Nephron (organoid): ENCODE measurements around the gene CNNM1.

Experiments used
- H3K27ac Mint-ChIP-seq, 3 experiments: 2 replicates each; pipeline ENCODE4 v1.8.0; 2020; ENCODE audit warnings: mixed read lengths in 3 of 3, mild to moderate bottlenecking in 2 of 3, moderate library complexity in 1 of 3
- H3K27me3 Mint-ChIP-seq: 2 replicates; pipeline ENCODE4 v1.8.0; 2021; ENCODE audit warnings: low read depth, mild to moderate bottlenecking, moderate library complexity, mixed read lengths
- H3K36me3 Mint-ChIP-seq: 2 replicates; pipeline ENCODE4 v1.8.0; 2020; ENCODE audit warnings: low read depth, mixed read lengths
- H3K4me1 Mint-ChIP-seq: 2 replicates; pipeline ENCODE4 v1.8.0; 2020; ENCODE audit warnings: mixed read lengths
- H3K4me3 Mint-ChIP-seq, 3 experiments: 2 replicates each; pipeline ENCODE4 v1.8.0; 2020; ENCODE audit warnings: mild to moderate bottlenecking in 3 of 3, mixed read lengths in 3 of 3, moderate library complexity in 2 of 3
- H3K9me3 Mint-ChIP-seq: 2 replicates; pipeline ENCODE4 v1.8.0; 2020; ENCODE audit warnings: mixed read lengths
- CTCF ChIP-seq, 3 experiments: fragments of 200-600 bp; sonication (generic); IDR thresholded peaks; one replicate each; pipeline ENCODE4 v1.5.0; 2021; ENCODE audit warnings: antibody characterized with exemption in 3 of 3; ENCODE audit not compliant: unreplicated experiment in 3 of 3

The CNNM1 gene

GRCh38 chr10:99374526-99374925, 45.4 kb downstream of the CNNM1 start:
- Mint-ChIP-seq H3K27ac (no peak overlapping the region), H3K27me3 (peaks cover 20% of the 10 kb centered on the region), H3K4me3 (no peak overlapping the region), H3K36me3 (peaks cover 4% of the 10 kb centered on the region), H3K4me1 (no peaks in the 10 kb centered on the region), H3K9me3 (no peaks in the 10 kb centered on the region)
- TF ChIP-seq CTCF (IDR thresholded peaks at IDR 0.05; ENCODE audit: unreplicated experiment in 3 of 3) = no peak

- no peak for TF ChIP-seq CTCF (IDR thresholded peaks at IDR 0.05; ENCODE audit: unreplicated experiment in 3 of 3)
- H3K36me3 Mint-ChIP-seq = peaks cover 4% of the 10 kb centered on the region
- H3K27me3 Mint-ChIP-seq = peaks cover 18% of the 10 kb centered on the region
- no peak overlapping the region for H3K4me3 Mint-ChIP-seq
- no peak overlapping the region for H3K27ac Mint-ChIP-seq
- no peaks in the 10 kb centered on the region for H3K4me1 Mint-ChIP-seq
- no peaks in the 10 kb centered on the region for H3K9me3 Mint-ChIP-seq
Measured at GRCh38 chr10:99374972-99375371, 45.8 kb downstream of the CNNM1 start.

GRCh38 chr10:99375426-99375825, 46.3 kb downstream of the CNNM1 start:
- Mint-ChIP-seq H3K27me3 (peaks cover 18% of the 10 kb centered on the region), H3K36me3 (peaks cover 4% of the 10 kb centered on the region), H3K27ac (no peak overlapping the region), H3K4me3 (no peak overlapping the region), H3K9me3 (no peaks in the 10 kb centered on the region), H3K4me1 (no peaks in the 10 kb centered on the region)
- no peak for TF ChIP-seq CTCF (IDR thresholded peaks at IDR 0.05; ENCODE audit: unreplicated experiment in 3 of 3)

GRCh38 chr10:99382176-99382575, 53.0 kb downstream of the CNNM1 start:
- TF ChIP-seq CTCF (IDR thresholded peaks at IDR 0.05; ENCODE audit: unreplicated experiment in 3 of 3) = no peak
- Mint-ChIP-seq H3K27me3 (peaks cover 11% of the 10 kb centered on the region), H3K36me3 (peaks cover 4% of the 10 kb centered on the region), H3K9me3 (no peaks in the 10 kb centered on the region), H3K4me3 (no peak overlapping the region), H3K4me1 (peaks cover 7% of the 10 kb centered on the region), H3K27ac (no peak overlapping the region)

- no peaks in the 10 kb centered on the region for H3K36me3 Mint-ChIP-seq
- peaks cover 19% of the 10 kb centered on the region for H3K27me3 Mint-ChIP-seq
- TF ChIP-seq CTCF (IDR thresholded peaks at IDR 0.05; ENCODE audit: unreplicated experiment in 3 of 3) = no peak
- no peak overlapping the region for H3K27ac Mint-ChIP-seq
- H3K9me3 Mint-ChIP-seq = no peaks in the 10 kb centered on the region
- H3K4me1 Mint-ChIP-seq = peaks cover 7% of the 10 kb centered on the region
- H3K4me3 Mint-ChIP-seq = no peak overlapping the region
Measured at GRCh38 chr10:99387071-99387470, 57.9 kb downstream of the CNNM1 start.

- Mint-ChIP-seq H3K36me3 (no peaks in the 10 kb centered on the region), H3K27me3 (peaks cover 19% of the 10 kb centered on the region), H3K4me3 (no peak overlapping the region), H3K9me3 (no peaks in the 10 kb centered on the region), H3K4me1 (peaks cover 7% of the 10 kb centered on the region), H3K27ac (no peak overlapping the region)
- TF ChIP-seq CTCF (IDR thresholded peaks at IDR 0.05; ENCODE audit: unreplicated experiment in 3 of 3) = no peak
Measured at GRCh38 chr10:99387541-99387940, 58.4 kb downstream of the CNNM1 start.
